IMR-90 (cell line): Measurements from ENCODE around the gene B9D1. TPM values are rescaled to one million over a fixed set of nuclear protein-coding genes. Genes with fewer than 3 reads are reported as not detected.

Experiments used
- ATAC-seq: fragments of 200-7000 bp; cut with Tn5 transposase; 2 replicates; pipeline ENCODE4 v1.9.1; 2020; ENCODE audit warnings: low read depth, mild to moderate bottlenecking, moderate library complexity
- BruUV-seq: library from RNA; stranded (reverse); fragments of 400-500 nt; replicated peaks from 2 replicates; lab custom pipeline; 2021; lab: Mats Ljungman, UMichigan
- CTCF ChIA-PET: fragments of 300-600 bp; formaldehyde crosslinking; extraction: SDS; loops from one replicate; lab custom pipeline; 2021; ENCODE audit warnings: antibody characterized with exemption; lab: Yijun Ruan, JAX
- POLR2A ChIA-PET: fragments of 300-600 bp; sonication (Branson Sonifier 250); formaldehyde crosslinking; loops from one replicate; lab custom pipeline; 2022; ENCODE audit warnings: antibody characterized with exemption; ENCODE audit not compliant: unreplicated experiment; lab: Charles Lee
- DNase-seq: peaks from one replicate; pipeline ENCODE4 v3.0.0; 2013
- H2AFZ ChIP-seq: replicated peaks from 2 replicates; pipeline ENCODE3; 2013; ENCODE audit warnings: low read length, mild to moderate bottlenecking; ENCODE audit not compliant: poor library complexity
- H2AK5ac ChIP-seq: 2 replicates; pipeline ENCODE4 v1.6.1; 2013; ENCODE audit warnings: low read depth, low read length, inconsistent platforms
- H2AK9ac ChIP-seq: replicated peaks from 2 replicates; pipeline ENCODE3; 2013; ENCODE audit warnings: mild to moderate bottlenecking, low read depth, low read length, moderate library complexity; ENCODE audit not compliant: poor library complexity
- H2BK120ac ChIP-seq: 2 replicates; pipeline ENCODE4 v1.6.1; 2013; ENCODE audit warnings: low read depth, low read length, inconsistent platforms
- H2BK15ac ChIP-seq: 3 replicates; pipeline ENCODE4 v1.6.1; 2013; ENCODE audit warnings: low read depth, low read length, inconsistent platforms
- H2BK20ac ChIP-seq: 2 replicates; pipeline ENCODE4 v1.6.1; 2013; ENCODE audit warnings: low read depth, mild to moderate bottlenecking, inconsistent platforms, low read length, moderate library complexity
- H2BK5ac ChIP-seq: 2 replicates; pipeline ENCODE4 v1.6.1; 2013; ENCODE audit warnings: mild to moderate bottlenecking, low read depth, low read length, inconsistent platforms; ENCODE audit not compliant: poor library complexity, severe bottlenecking
- H3K14ac ChIP-seq: replicated peaks from 2 replicates; pipeline ENCODE4 v1.6.1; 2013; ENCODE audit warnings: low read depth, low read length, inconsistent platforms
- H3K18ac ChIP-seq: 2 replicates; pipeline ENCODE4 v1.6.1; 2013; ENCODE audit warnings: low read depth, low read length, control low read depth
- H3K23ac ChIP-seq: 2 replicates; pipeline ENCODE4 v1.6.1; 2013; ENCODE audit warnings: low read depth, low read length, inconsistent platforms
- H3K27ac ChIP-seq: 2 replicates; pipeline ENCODE4 v1.5.1; 2013; ENCODE audit warnings: mild to moderate bottlenecking, control low read depth, low read length; ENCODE audit not compliant: insufficient read depth
- H3K27me3 ChIP-seq: 2 replicates; pipeline ENCODE4 v1.6.1; 2013; ENCODE audit warnings: low read length; ENCODE audit not compliant: control insufficient read depth, insufficient read depth
- H3K36me3 ChIP-seq: 2 replicates; pipeline ENCODE4 v1.6.1; 2013; ENCODE audit warnings: low read length, mixed read lengths; ENCODE audit not compliant: control insufficient read depth, insufficient read depth
- H3K4ac ChIP-seq: 2 replicates; pipeline ENCODE4 v1.6.1; 2013; ENCODE audit warnings: low read depth, low read length, inconsistent platforms
- H3K4me1 ChIP-seq: 2 replicates; pipeline ENCODE4 v1.6.1; 2013; ENCODE audit warnings: low read length, mixed read lengths; ENCODE audit not compliant: control insufficient read depth, insufficient read depth
- H3K4me2 ChIP-seq: 2 replicates; pipeline ENCODE4 v1.6.1; 2013; ENCODE audit warnings: low read depth, mild to moderate bottlenecking, control low read depth, low read length, moderate library complexity
- H3K4me3 ChIP-seq: 2 replicates; pipeline ENCODE4 v1.5.1; 2013; ENCODE audit warnings: low read depth, mild to moderate bottlenecking, control low read depth, low read length, moderate library complexity; ENCODE audit not compliant: insufficient read depth
- H3K56ac ChIP-seq: 2 replicates; pipeline ENCODE4 v1.6.1; 2013; ENCODE audit warnings: low read length, inconsistent platforms; ENCODE audit not compliant: insufficient read depth; ENCODE audit errors: extremely low read depth
- H3K79me1 ChIP-seq, 2 experiments: 2 replicates each; pipeline ENCODE4 v1.6.1; 2013; ENCODE audit warnings: low read length in 2 of 2, inconsistent platforms in 1 of 2, low read depth in 1 of 2
- H3K9ac ChIP-seq: 2 replicates; pipeline ENCODE4 v1.6.1; 2013; ENCODE audit warnings: low read depth, low read length, control low read depth
- H3K9me1 ChIP-seq: 2 replicates; pipeline ENCODE4 v1.6.1; 2013; ENCODE audit warnings: low read length, inconsistent platforms; ENCODE audit not compliant: insufficient read depth
- H3K9me3 ChIP-seq: 2 replicates; pipeline ENCODE4 v1.6.1; 2013; ENCODE audit warnings: low read length; ENCODE audit not compliant: control insufficient read depth, insufficient read depth
- H4K20me1 ChIP-seq: 2 replicates; pipeline ENCODE4 v1.6.1; 2013; ENCODE audit warnings: low read length, inconsistent platforms; ENCODE audit not compliant: insufficient read depth
- H4K5ac ChIP-seq: 2 replicates; pipeline ENCODE4 v1.6.1; 2013; ENCODE audit warnings: mild to moderate bottlenecking, low read depth, low read length, control low read depth
- H4K8ac ChIP-seq, 2 experiments: 2 replicates each; pipeline ENCODE4 v1.6.1; 2013; ENCODE audit warnings: low read depth in 2 of 2, low read length in 2 of 2, control low read depth in 1 of 2, inconsistent platforms in 1 of 2
- H4K91ac ChIP-seq: 2 replicates; pipeline ENCODE4 v1.6.1; 2013; ENCODE audit warnings: low read depth, low read length, inconsistent platforms; ENCODE audit not compliant: insufficient read depth
- BHLHE40 ChIP-seq: fragments of 150-350 bp; IDR thresholded peaks from 2 replicates; pipeline ENCODE4 v1.6.1; 2016; ENCODE audit warnings: mild to moderate bottlenecking, low read depth, low read length
- CEBPB ChIP-seq: IDR thresholded peaks from 2 replicates; pipeline ENCODE4 v1.6.1; 2012; ENCODE audit warnings: low read depth, low read length, improper control_type of control experiment
- CHD1 ChIP-seq: IDR thresholded peaks from 2 replicates; pipeline ENCODE4 v1.6.1; 2012; ENCODE audit warnings: low read depth, low read length, improper control_type of control experiment
- CTCF ChIP-seq: conservative IDR thresholded peaks from 2 replicates; pipeline ENCODE4 v1.5.1; 2012; ENCODE audit warnings: mild to moderate bottlenecking, low read depth, low read length, improper control_type of control experiment
- ELK1 ChIP-seq: fragments of 150-350 bp; IDR thresholded peaks from 2 replicates; pipeline ENCODE4 v1.6.1; 2016; ENCODE audit warnings: low read depth, mild to moderate bottlenecking, low read length, moderate library complexity, borderline replicate concordance
- MAFK ChIP-seq: IDR thresholded peaks from 2 replicates; pipeline ENCODE4 v1.6.1; 2012; ENCODE audit warnings: low read depth, low read length, improper control_type of control experiment
- MAZ ChIP-seq: IDR thresholded peaks from 2 replicates; pipeline ENCODE4 v1.6.1; 2012; ENCODE audit warnings: low read depth, mild to moderate bottlenecking, low read length, improper control_type of control experiment, moderate library complexity, borderline replicate concordance
- NFE2L2 ChIP-seq: fragments of 150-350 bp; IDR thresholded peaks from 2 replicates; pipeline ENCODE4 v1.6.1; 2016; ENCODE audit warnings: low read depth, mild to moderate bottlenecking, low read length
- POLR2A ChIP-seq: IDR thresholded peaks from 2 replicates; pipeline ENCODE4 v1.6.1; 2012; ENCODE audit warnings: mild to moderate bottlenecking, low read depth, low read length
- RAD21 ChIP-seq: IDR thresholded peaks from 2 replicates; pipeline ENCODE4 v1.6.1; 2012; ENCODE audit warnings: low read length, improper control_type of control experiment
- RCOR1 ChIP-seq: IDR thresholded peaks from 2 replicates; pipeline ENCODE4 v1.6.1; 2012; ENCODE audit warnings: mild to moderate bottlenecking, low read length, improper control_type of control experiment; ENCODE audit not compliant: insufficient replicate concordance
- RFX5 ChIP-seq: IDR thresholded peaks from 2 replicates; pipeline ENCODE4 v1.8.0; 2012; ENCODE audit warnings: low read depth, mild to moderate bottlenecking, low read length, moderate library complexity
- SMC3 ChIP-seq: fragments of 150-350 bp; IDR thresholded peaks from 2 replicates; pipeline ENCODE4 v1.6.1; 2016; ENCODE audit warnings: low read depth, mild to moderate bottlenecking, antibody characterized with exemption, low read length, moderate library complexity
- WGBS, 2 experiments: methylation state at CpG; one replicate each; pipeline versions ENCODE4 v1.1.5 to v1.1.7; 2013; ENCODE audit warnings: missing lambda C conversion rate in 2 of 2; ENCODE audit not compliant: insufficient read length in 1 of 2; ENCODE audit errors: extremely low coverage in 2 of 2; 5-methylcytosine and 5-hydroxymethylcytosine counted together
- dilution Hi-C: fragments of 300-500 bp; cut with HindIII; formaldehyde crosslinking; loops from one replicate; pipeline ENCODE4 v1.14.3; 2018; ENCODE audit warnings: low sequenced_read_pairs; ENCODE audit not compliant: unreplicated experiment
- in situ Hi-C: fragments of 300-500 bp; cut with MboI; formaldehyde crosslinking; loops from 3 replicates; pipeline ENCODE4 v1.14.3; 2019; ENCODE audit warnings: low sequenced_read_pairs, inconsistent platforms, mixed read lengths
- intact Hi-C: fragments of 100-400 bp; cut with micrococcal nuclease; formaldehyde crosslinking; loops from 2 replicates; pipeline ENCODE4 v1.10.0; 2022
- polyA plus RNA-seq, 3 experiments: library from polyadenylated mRNA; depleted of rRNA; stranded (reverse); fragments of >200 nt; gene quantifications; 2 replicates each; pipeline ENCODE4 v1.2.3, GENCODE V29; 2012; ENCODE audit warnings: low replicate concordance in 1 of 3
- total RNA-seq: library from RNA; depleted of rRNA; stranded (reverse); fragments of >200 nt; gene quantifications from 2 replicates; pipeline ENCODE4 v1.2.3, GENCODE V29; 2012

B9D1 gene
- total and polyA plus RNA-seq, 2 of the 4 experiments (the other 2 are of a cell fraction) = 42.5 to 43.8 TPM

DNA sequence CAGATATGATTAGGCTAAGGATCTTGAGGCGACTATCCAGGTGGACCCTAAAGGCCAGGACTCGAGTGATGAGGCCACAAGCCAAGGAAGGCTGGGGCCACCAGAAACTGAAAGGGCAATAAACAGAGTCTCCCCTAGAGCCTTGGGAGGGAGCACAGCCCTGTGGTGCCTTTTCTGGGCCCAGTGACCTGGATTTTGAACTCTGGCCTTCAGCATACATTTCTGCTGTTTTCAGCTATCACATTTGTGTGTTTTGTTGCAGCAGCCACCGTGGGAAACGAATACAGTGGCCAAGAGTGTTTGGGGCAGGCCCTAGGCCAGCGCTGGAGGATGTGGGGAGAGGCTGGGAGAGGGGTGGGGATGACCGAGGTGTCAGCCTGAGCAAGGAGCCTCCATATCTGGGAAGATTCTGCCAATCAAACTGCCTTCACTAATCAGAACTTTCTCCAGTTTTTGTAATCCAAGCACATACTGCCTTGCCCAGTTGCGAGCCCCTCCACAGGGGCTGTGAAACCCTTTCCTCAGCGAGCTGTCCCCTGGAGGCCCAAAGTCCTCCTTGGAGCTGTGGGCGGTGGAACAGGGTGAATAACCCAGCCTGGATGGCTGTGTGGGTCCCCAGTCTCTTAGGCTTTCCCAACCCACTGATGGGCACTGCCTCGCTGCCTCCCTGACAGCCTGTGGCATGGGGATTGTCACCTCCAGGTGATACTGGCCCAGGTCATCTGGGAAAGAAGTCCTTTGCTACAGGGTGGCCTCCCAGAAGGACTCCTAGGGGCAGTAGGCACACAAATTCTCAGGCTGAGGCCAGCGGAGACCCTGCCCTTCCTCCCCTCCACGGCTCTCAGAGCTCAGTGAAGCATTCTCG lies 16.8 kb downstream of the B9D1 start (continued):
- no peak for TF ChIP-seq ELK1

DNA sequence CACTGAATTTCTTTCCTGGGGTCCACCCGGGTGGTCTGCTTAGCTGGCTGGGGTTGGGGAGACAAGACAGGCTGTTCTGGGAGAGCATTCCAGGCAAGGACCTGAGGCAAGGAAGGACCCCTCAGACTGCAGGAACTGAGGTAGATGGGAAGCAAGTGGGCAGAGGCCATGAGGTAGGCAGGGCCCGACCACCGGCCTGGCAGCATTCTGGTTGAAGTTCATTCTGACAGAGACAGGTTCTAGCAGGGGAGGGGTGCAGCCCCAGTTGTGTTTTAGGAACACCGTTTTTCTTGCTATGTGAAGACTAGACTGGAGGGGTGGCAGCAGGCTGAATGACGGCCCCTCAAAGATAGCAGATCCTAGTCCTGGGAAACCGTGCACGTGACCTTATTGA lies 17.5 kb downstream of the B9D1 start:
- H3K36me3 ChIP-seq = no peaks in the 10 kb centered on the region
- H4K20me1 ChIP-seq = peaks cover 8% of the 10 kb centered on the region
- H3K23ac ChIP-seq = no peak overlapping the region
- no TSS peak for BruUV-seq
- no peak overlapping the region for H2BK5ac ChIP-seq
- H3K27ac ChIP-seq = no peak overlapping the region
- H2AFZ ChIP-seq = no peak overlapping the region
- H4K5ac ChIP-seq = no peak overlapping the region
- H4K91ac ChIP-seq = no peak overlapping the region
- H3K18ac ChIP-seq = no peak overlapping the region
- no peak overlapping the region for H3K9ac ChIP-seq
- no peaks in the 10 kb centered on the region for H3K27me3 ChIP-seq
- no peak overlapping the region for H4K8ac ChIP-seq
- 0 out of 2 replicates have a peak overlapping the region, but pooled peaks have one; percentile 3 for H3K4ac ChIP-seq
- H2AK5ac ChIP-seq = 0 out of 2 replicates have a peak overlapping the region, but pooled peaks have one; percentile 31
- no peak overlapping the region for H2AK9ac ChIP-seq
- no peak for ATAC-seq
- POLR2A ChIA-PET = no interaction called here
- no peaks in the 10 kb centered on the region for H3K9me3 ChIP-seq
- H2BK120ac ChIP-seq = no peak overlapping the region
- intact Hi-C loops = no loop called here
- no peak overlapping the region for H3K56ac ChIP-seq
- 88% methylated on average over 4 of the region's 7 CpGs; no CpG with 5 or more reads in 1 of the 2 experiments for whole genome bisulfite sequencing, 2 experiments
- no peak overlapping the region for H3K4me2 ChIP-seq
- in situ Hi-C loops = no loop called here
- H3K9me1 ChIP-seq = peaks cover 24% of the 10 kb centered on the region
- dilution Hi-C loops = no loop called here
- no peak for DNase-seq
- H3K79me1 ChIP-seq = peaks cover 0 to 4% of the 10 kb centered on the region in 2 experiments; a peak in 1 of 4 replicates
- H3K4me3 ChIP-seq = no peak overlapping the region
- H3K14ac ChIP-seq = no peak overlapping the region
- no peak overlapping the region for H2BK20ac ChIP-seq
- H2BK15ac ChIP-seq = no peak overlapping the region
- CTCF ChIA-PET = no interaction called here
- peaks cover 26% of the 10 kb centered on the region for H3K4me1 ChIP-seq
- TF ChIP-seq RFX5 (no peak), CEBPB (no peak), RCOR1 (no peak), BHLHE40 (no peak), CHD1 (no peak), MAZ (no peak), POLR2A (no peak), MAFK (no peak), NFE2L2 (no peak), CTCF (no peak), RAD21 (no peak), SMC3 (no peak)
